CD4-positive, CD25-positive, alpha-beta regulatory T cell (primary cell): ENCODE measurements around the gene PKN1. TPM values are rescaled to one million over a fixed set of nuclear protein-coding genes. Genes with fewer than 3 reads are reported as not detected.
A peak's percentile ranks its signal among the peaks of the same experiment; 100 is the strongest.

Experiments
- ATAC-seq, 2 donors: fragments of 150-1000 bp; cut with Tn5 transposase; one replicate each; pipeline ENCODE4 v1.10.0; 2021; ENCODE audit warnings: low read depth in 2 of 2, moderate number of reproducible peaks in 2 of 2, moderate library complexity in 1 of 2
- DNase-seq, 3 donors: peaks; one replicate each; pipeline versions ENCODE4 v3.0.0 to v3.0.0-alpha.2; 2012 to 2022; ENCODE audit warnings: mixed read lengths in 1 of 3
- H3K27ac ChIP-seq: one replicate; pipeline ENCODE4 v1.7.0; 2013; ENCODE audit warnings: mild to moderate bottlenecking, low read length; ENCODE audit not compliant: insufficient read depth, poor library complexity, severe bottlenecking
- H3K27me3 ChIP-seq: one replicate; pipeline ENCODE4 v1.7.0; 2013; ENCODE audit warnings: low read length; ENCODE audit not compliant: control insufficient read depth, insufficient read depth
- H3K36me3 ChIP-seq: one replicate; pipeline ENCODE4 v1.7.0; 2013; ENCODE audit warnings: mild to moderate bottlenecking, low read length, moderate library complexity; ENCODE audit not compliant: control insufficient read depth, insufficient read depth
- H3K4me1 ChIP-seq: 2 replicates; pipeline ENCODE4 v1.7.0; 2013; ENCODE audit warnings: mild to moderate bottlenecking, low read length; ENCODE audit not compliant: insufficient read depth, control insufficient read depth, poor library complexity, severe bottlenecking
- H3K4me3 ChIP-seq: one replicate; pipeline ENCODE4 v1.7.0; 2013; ENCODE audit warnings: low read depth, mild to moderate bottlenecking, low read length, moderate library complexity
- H3K9me3 ChIP-seq, 2 experiments: 1 replicate in 1 of 2; 2 replicates in 1 of 2; pipeline ENCODE4 v1.7.0; 2013; ENCODE audit warnings: low read length in 2 of 2, mild to moderate bottlenecking in 1 of 2, moderate library complexity in 1 of 2; ENCODE audit not compliant: control insufficient read depth in 2 of 2
- H3K27ac Mint-ChIP-seq, 3 donors: one replicate each; pipeline ENCODE4 v1.8.0; 2020 to 2022; ENCODE audit warnings: mild to moderate bottlenecking in 3 of 3, mixed read lengths in 3 of 3, moderate library complexity in 2 of 3
- H3K27me3 Mint-ChIP-seq: one replicate; pipeline ENCODE4 v1.8.0; 2022; ENCODE audit warnings: mild to moderate bottlenecking, mixed read lengths
- H3K36me3 Mint-ChIP-seq: one replicate; pipeline ENCODE4 v1.8.0; 2020; ENCODE audit warnings: mixed read lengths
- H3K4me1 Mint-ChIP-seq, 4 donors: one replicate each; pipeline ENCODE4 v1.8.0; 2020 to 2022; ENCODE audit warnings: mixed read lengths in 4 of 4, mild to moderate bottlenecking in 1 of 4
- H3K4me3 Mint-ChIP-seq, 4 donors: one replicate each; pipeline ENCODE4 v1.8.0; 2020 to 2022; ENCODE audit warnings: mild to moderate bottlenecking in 4 of 4, mixed read lengths in 4 of 4, moderate library complexity in 3 of 4
- H3K9me3 Mint-ChIP-seq, 7 donors: one replicate each; pipeline ENCODE4 v1.8.0; 2020 to 2022; ENCODE audit warnings: mixed read lengths in 7 of 7, mild to moderate bottlenecking in 3 of 7, moderate library complexity in 2 of 7
- polyA plus RNA-seq, 4 donors: library from polyadenylated mRNA; unstranded; fragments of 300-500 nt; fragmentation: Illumina TruSeq; gene quantifications; one replicate each; pipeline ENCODE4 v1.2.3, GENCODE V29; 2021
- total RNA-seq: library from RNA; stranded (reverse); gene quantifications from one replicate; pipeline ENCODE4 v1.2.3, GENCODE V29; 2022

PKN1 gene
- 151 TPM for total RNA-seq
- polyA plus RNA-seq: 10 to 100 TPM; 43.2 to 61.7 (median 52.1) TPM

DNA sequence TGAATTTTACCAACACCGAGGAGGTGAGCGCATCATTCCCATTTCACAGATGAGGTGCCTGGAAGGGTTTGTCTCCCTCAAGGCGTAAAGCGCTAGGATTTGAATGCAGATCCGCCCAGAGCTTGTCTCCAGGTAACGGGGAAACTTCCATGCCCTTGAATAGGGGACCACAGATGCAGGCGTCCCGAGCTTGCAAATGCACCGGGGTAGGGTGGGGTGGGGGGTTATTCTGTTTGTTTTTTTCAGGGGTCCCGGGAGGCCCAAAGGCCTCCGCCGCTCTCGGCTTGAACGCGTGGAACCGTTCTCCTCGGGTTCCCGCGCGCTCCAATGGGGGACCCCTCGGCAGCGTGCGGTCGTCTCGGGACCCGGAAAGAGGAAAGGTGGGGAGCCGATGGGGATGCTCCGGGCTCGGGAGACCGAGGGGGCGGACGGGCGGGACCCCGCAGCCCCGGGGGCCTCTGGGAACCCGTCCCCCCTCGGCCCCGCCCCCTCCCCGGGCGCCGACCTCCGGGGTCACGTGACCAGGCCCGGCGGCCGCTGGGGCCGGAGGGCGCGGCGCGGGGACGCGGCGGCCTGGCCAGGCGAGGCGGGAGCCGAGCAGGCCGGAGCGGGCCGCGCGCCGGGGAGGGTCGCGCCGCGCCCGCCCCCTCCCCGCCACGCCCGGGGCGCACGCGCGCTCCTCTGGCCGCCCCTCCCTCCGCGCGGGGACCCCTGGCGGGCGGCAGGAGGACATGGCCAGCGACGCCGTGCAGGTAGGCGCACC lies at the start of gene PKN1:
TSS of gene PKN1 (plus strand) at position 516 of the 763 bp plus-strand sequence. CDS start at position 732, 216 bp downstream.
- Mint-ChIP-seq H3K27me3 (peaks cover 6% of the 10 kb centered on the region), H3K9me3 (no peaks in the 10 kb centered on the region), H3K4me1 (peaks cover 1 to 47% (median 24%) of the 10 kb centered on the region in 4 donors), H3K27ac (peak within 1 kb of the TSS; percentile 90 to 92 (median 90)), H3K36me3 (no peaks in the 10 kb centered on the region), H3K4me3 (peak within 1 kb of the TSS; percentile 89 to 96 (median 92))
- Histone ChIP-seq H3K27me3 (no peaks in the 10 kb centered on the region), H3K9me3 (no peaks in the 10 kb centered on the region), H3K4me1 (peaks cover 34% of the 10 kb centered on the region), H3K36me3 (no peaks in the 10 kb centered on the region), H3K4me3 (peak within 1 kb of the TSS; percentile 67), H3K27ac (peak within 1 kb of the TSS; percentile 74)
- peak; percentile 23 to 51 (median 44) for DNase-seq
- peak; percentile 14 to 19 for ATAC-seq

DNA sequence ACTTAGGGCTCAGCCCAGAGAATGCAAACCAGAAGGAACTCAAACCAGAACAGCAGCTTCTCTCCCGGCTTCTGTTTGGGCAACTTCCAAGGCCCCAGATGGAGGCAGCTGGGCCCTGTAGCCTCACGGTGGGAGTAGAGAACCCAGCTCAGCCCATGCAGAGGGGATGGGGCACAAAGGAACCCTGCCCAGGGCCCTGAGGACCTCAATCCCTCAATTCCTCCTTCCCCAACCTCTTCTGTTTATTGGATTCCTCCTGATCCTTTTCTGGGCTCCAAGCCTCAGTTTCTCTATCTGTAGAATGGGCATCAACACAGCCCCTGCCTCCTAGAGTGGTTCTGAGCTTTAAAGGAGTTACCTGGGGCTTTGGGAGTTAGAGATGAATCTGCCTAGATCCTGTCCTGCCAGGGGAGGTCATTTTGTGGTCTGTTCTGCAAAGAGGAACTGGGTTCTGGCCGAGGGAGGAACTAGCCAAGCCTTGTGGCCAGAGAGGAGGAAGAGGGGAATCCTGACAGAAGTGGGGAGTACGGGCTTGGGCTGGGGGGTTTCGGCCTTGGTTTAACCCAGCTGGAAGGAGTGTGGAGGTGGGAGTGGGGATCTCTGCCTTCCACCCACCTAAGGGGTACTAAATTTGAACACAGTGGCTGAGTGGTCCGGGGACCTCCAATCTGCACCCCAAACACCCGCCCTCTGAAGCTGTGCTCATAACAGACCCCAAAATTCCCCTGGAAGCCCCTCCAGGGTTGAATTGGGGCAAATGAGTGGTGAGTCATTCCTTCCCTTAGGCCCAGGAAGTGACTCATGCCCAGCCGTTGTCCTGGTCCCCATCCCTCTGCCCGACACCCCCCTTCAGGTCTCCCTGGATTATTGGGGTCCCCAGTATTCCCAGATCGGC lies 49.2 kb upstream of the PKN1 start:
- Mint-ChIP-seq H3K4me3 (peak overlapping the region; percentile 91 to 100 (median 96)), H3K27me3 (peaks cover 8% of the 10 kb centered on the region), H3K27ac (peak overlapping the region; percentile 96 to 98 (median 97)), H3K4me1 (peaks cover 10 to 50% (median 25%) of the 10 kb centered on the region in 4 donors), H3K36me3 (peaks cover 11% of the 10 kb centered on the region), H3K9me3 (peaks cover 0 to 1% (median 0%) of the 10 kb centered on the region in 7 donors)
- DNase-seq (peak in 2 of 3 donors; percentile 46 to 72), ATAC-seq (peak in 1 of 2 donors; percentile 12)
- Histone ChIP-seq H3K9me3 (no peaks in the 10 kb centered on the region), H3K4me3 (peak overlapping the region; percentile 95), H3K27ac (peak overlapping the region; percentile 98), H3K4me1 (peaks cover 58% of the 10 kb centered on the region), H3K27me3 (no peaks in the 10 kb centered on the region), H3K36me3 (peaks cover 7% of the 10 kb centered on the region)

DNA sequence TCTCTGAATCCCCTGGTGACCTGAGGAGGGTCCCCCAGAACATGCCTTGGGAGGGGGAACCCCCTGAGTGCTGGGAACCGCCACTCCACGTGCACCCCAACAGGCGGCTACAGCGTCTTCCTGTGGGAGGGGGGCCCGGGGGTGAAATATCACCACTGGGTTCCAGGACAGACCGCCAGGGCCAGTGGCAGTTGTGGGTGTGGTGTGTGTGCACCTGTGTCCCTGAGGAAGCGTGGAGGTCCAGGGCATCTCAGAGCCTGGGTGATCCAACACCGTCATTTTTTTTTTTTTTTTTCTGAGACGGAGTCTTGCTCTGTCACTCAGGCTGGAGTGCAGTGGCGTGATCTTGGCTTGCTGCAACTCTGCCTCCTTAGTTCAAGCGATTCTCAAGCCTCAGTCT lies 47.6 kb upstream of the PKN1 start:
- H3K4me3 ChIP-seq: peak overlapping the region; percentile 95
- peaks cover 12% of the 10 kb centered on the region for H3K36me3 ChIP-seq
- peaks cover 12% of the 10 kb centered on the region for H3K36me3 Mint-ChIP-seq
- H3K4me1 ChIP-seq: peaks cover 44% of the 10 kb centered on the region
- no peaks in the 10 kb centered on the region for H3K27me3 ChIP-seq
- H3K27ac Mint-ChIP-seq: peak overlapping the region; percentile 90 to 98 (median 96)
- peaks cover 0 to 1% (median 0%) of the 10 kb centered on the region in 7 donors for H3K9me3 Mint-ChIP-seq
- peaks cover 8% of the 10 kb centered on the region for H3K27me3 Mint-ChIP-seq
- H3K4me3 Mint-ChIP-seq: peak overlapping the region; percentile 91 to 100 (median 96)
- peaks cover 10 to 34% (median 19%) of the 10 kb centered on the region in 4 donors for H3K4me1 Mint-ChIP-seq
- no peaks in the 10 kb centered on the region for H3K9me3 ChIP-seq
- DNase-seq (peak in 1 of 3 donors; percentile 27), ATAC-seq (no peak)
- peak overlapping the region; percentile 98 for H3K27ac ChIP-seq

DNA sequence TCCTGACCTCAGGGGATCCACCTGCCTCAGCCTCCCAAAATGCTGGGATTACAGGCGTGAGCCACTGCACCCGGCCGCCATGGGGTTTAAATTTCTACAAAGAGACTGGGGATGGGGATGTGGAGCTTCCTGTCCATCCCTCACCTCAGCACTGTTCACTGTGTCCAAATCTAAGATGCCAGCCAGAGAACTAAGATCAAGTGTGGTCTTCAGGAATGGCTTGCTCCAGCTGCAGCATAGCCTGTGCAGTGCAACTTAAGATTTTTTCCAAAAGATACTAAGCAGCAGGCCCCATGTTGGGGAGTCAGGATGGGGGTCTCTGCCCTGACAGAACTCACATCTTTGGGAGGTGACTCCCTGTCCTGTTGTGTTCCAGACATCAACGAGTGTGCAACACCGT lies 42.6 kb upstream of the PKN1 start:
- peaks cover 0 to 15% (median 4%) of the 10 kb centered on the region in 4 donors for H3K4me1 Mint-ChIP-seq
- peaks cover 7% of the 10 kb centered on the region for H3K4me1 ChIP-seq
- no peaks in the 10 kb centered on the region for H3K27me3 ChIP-seq
- H3K4me3 Mint-ChIP-seq: peak overlapping the region in 1 of 4 donors; percentile 32
- no peaks in the 10 kb centered on the region for H3K9me3 Mint-ChIP-seq
- no peaks in the 10 kb centered on the region for H3K9me3 ChIP-seq
- H3K27me3 Mint-ChIP-seq: no peaks in the 10 kb centered on the region
- no peak for ATAC-seq
- H3K36me3 ChIP-seq: peaks cover 58% of the 10 kb centered on the region
- peak overlapping the region; percentile 5 for H3K27ac ChIP-seq
- H3K4me3 ChIP-seq: no peak overlapping the region
- DNase-seq: no peak
- H3K27ac Mint-ChIP-seq: peak overlapping the region in 1 of 3 donors; percentile 77
- peaks cover 17% of the 10 kb centered on the region for H3K36me3 Mint-ChIP-seq

DNA sequence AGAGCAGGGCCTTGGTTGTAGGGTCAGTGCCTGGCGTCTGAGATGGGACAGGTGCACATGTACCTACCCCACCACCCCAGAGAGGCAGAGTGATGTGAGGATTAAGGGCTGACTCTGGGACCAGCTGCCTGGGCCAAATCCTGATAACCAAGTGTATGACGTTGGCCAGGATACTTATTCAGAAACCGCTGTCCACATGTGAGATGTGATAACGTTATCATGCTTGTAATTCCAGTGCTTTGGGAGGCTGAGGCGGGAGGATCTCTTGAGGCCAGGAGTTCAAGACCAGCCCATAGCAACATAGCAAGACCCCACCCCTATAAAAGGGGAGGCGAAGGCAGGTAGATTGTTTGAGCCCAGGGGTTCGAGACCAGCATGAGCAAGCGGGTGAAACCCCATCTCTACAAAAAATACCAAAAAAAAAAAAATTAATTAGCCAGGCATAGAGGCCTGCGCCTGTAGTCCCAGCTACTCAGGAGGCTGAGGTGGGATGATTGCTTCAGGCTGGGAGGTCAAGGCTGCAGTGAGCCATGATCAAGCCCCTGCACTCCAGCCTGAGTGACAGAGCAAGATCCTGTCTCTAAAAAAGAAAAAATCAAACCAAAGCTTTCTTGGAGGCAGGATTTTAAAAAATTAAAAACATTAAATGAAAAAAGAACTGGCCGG lies 41.8 kb upstream of the PKN1 start:
- DNase-seq: no peak
- Histone ChIP-seq H3K36me3 (peaks cover 66% of the 10 kb centered on the region), H3K27ac (no peak overlapping the region), H3K9me3 (no peaks in the 10 kb centered on the region), H3K4me3 (no peak overlapping the region), H3K27me3 (no peaks in the 10 kb centered on the region), H3K4me1 (no peaks in the 10 kb centered on the region)
- no peak for ATAC-seq
- Mint-ChIP-seq H3K27me3 (no peaks in the 10 kb centered on the region), H3K9me3 (no peaks in the 10 kb centered on the region), H3K4me1 (peaks cover 0 to 12% (median 4%) of the 10 kb centered on the region in 4 donors), H3K36me3 (peaks cover 17% of the 10 kb centered on the region), H3K4me3 (no peak overlapping the region), H3K27ac (peak overlapping the region in 1 of 3 donors; percentile 77)

DNA sequence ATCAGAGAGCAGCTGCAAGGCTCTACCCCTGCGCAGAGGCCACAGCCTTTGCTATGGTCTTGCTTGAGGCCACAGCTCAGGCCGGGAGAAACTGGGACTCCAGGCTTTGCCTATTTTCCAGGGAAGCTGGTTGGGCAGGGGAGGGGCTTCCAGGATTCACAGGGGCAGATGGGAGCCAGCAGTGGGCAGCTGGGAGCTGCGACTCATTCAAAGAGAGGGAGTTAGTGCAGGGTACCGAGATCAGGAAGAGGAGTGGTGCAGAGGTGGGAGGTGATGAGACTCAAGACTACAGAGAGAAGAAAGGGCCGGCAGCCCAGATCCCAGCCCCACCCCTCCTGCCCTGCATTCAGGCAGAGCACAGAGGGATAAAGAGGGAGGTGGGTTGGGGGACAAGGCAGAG lies 39.8 kb upstream of the PKN1 start:
- ATAC-seq (peak in 1 of 2 donors; percentile 9), DNase-seq (no peak)
- no peaks in the 10 kb centered on the region for H3K9me3 Mint-ChIP-seq
- H3K36me3 ChIP-seq: peaks cover 74% of the 10 kb centered on the region
- peaks cover 21% of the 10 kb centered on the region for H3K36me3 Mint-ChIP-seq
- H3K4me1 ChIP-seq: no peaks in the 10 kb centered on the region
- H3K4me3 Mint-ChIP-seq: peak overlapping the region in 1 of 4 donors; percentile 1
- peak overlapping the region in 2 of 3 donors; percentile 65 to 80 for H3K27ac Mint-ChIP-seq
- H3K27me3 ChIP-seq: no peaks in the 10 kb centered on the region
- H3K9me3 ChIP-seq: no peaks in the 10 kb centered on the region
- no peak overlapping the region for H3K27ac ChIP-seq
- peaks cover 0 to 12% (median 4%) of the 10 kb centered on the region in 4 donors for H3K4me1 Mint-ChIP-seq
- no peaks in the 10 kb centered on the region for H3K27me3 Mint-ChIP-seq
- no peak overlapping the region for H3K4me3 ChIP-seq

DNA sequence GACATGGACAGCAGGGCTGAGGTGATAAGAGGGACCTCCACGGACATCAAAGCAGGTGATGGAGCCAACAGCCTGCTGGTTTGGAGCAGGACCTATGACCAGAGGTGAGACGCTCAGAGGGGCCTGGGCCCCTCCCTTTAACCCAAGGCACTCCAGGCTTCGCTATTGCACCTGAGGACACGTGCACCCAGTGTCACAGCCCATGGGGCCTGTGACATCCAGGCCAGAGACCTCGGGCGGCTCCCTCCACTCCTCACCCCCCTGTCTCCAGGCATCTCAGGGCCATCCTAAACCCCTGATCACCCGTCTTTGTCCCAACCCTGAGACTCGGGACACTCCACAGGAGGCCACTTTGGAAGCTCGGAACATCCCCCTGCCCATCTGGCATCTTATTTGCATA lies 38.9 kb upstream of the PKN1 start:
- H3K27ac Mint-ChIP-seq: peak overlapping the region in 2 of 3 donors; percentile 51 to 65
- Histone ChIP-seq H3K36me3 (peaks cover 78% of the 10 kb centered on the region), H3K27me3 (no peaks in the 10 kb centered on the region), H3K4me3 (no peak overlapping the region), H3K27ac (no peak overlapping the region), H3K9me3 (no peaks in the 10 kb centered on the region), H3K4me1 (no peaks in the 10 kb centered on the region)
- no peaks in the 10 kb centered on the region for H3K27me3 Mint-ChIP-seq
- H3K4me1 Mint-ChIP-seq: peaks cover 0 to 11% (median 4%) of the 10 kb centered on the region in 4 donors
- peaks cover 17% of the 10 kb centered on the region for H3K36me3 Mint-ChIP-seq
- peak overlapping the region; percentile 29 to 46 (median 38) for H3K4me3 Mint-ChIP-seq
- no peaks in the 10 kb centered on the region for H3K9me3 Mint-ChIP-seq
- ATAC-seq (no peak), DNase-seq (no peak)
